Activated naive CD4-positive, alpha-beta T cell (primary cell): ENCODE data around the gene JARID2.

Experiments
- DNase-seq, 4 experiments: peaks; one replicate each; lab custom pipeline; 2025; lab: John Stamatoyannopoulos, UW

JARID2 gene

DNA sequence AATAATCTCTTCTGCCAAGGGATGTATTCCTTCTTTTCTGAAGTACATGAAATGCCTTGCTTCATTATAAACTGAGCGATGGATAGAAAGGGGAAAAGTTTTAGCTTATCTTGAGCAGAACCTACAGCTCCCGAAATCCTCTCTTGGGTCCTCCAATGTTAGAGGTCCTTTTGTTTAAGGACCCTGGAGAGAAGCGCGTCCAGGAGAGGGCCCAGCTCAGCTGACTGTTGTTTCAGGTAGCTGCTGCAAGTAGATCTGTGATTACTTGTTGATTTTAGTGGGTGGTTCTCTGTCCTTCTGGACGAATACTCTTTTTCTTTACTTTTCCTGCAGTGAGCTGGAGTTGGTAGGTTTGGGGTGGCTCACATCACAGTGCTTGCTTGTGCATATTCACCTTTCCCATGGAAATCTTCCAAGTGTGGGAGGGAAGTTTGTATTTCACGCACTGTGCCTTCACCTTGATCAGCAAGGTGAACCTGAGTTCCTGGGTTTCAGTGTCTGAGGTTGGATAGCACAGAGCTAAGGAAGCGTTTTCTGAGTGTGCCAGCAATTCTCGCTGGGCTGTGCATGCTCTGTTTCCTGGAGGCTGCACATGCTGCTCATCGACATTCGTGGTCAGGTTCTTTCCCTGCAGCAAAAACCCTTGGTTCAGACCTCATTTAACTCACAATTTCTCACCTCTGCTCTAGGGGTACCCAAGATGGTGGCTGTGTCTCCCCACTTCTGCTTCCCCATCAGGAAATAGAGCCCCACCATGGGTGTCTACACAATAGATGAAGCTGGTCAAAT, 176.3 kb downstream of the JARID2 start:
- DNase-seq: no peak

DNA sequence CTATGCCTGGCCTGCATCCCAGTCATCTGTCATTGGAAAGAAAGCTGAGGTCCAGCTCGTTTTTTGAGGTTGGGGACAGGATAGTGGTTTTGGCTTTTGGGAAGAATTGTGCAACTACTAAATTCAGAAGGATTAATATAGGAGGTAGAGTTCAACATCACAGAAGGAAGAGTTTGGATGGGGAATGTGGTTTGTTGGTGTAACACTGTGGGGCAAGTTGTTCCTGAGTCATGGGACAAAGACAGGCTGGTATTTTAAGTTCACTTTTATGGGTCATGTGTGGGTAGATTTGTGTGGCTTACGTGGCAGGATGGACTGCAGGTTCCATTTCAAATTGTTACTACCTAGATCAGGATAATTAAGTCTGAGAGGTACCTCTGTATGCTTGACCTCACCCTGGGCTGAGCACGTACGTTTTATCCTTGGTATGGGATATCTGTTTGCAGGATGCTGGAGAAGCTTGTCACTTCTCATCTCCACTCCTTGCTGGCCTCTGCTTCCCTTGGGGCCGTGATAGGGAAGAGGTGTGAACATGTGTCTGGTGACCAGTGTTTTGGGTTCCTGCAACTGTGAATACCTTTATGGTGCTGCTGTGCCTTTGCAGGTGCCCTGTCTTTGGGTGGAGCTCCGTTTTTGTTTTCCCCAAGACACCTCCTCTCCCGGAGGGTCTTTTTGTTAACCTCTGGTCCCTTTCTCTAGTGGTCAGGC, 177.6 kb downstream of the JARID2 start:
- DNase-seq: no peak

DNA sequence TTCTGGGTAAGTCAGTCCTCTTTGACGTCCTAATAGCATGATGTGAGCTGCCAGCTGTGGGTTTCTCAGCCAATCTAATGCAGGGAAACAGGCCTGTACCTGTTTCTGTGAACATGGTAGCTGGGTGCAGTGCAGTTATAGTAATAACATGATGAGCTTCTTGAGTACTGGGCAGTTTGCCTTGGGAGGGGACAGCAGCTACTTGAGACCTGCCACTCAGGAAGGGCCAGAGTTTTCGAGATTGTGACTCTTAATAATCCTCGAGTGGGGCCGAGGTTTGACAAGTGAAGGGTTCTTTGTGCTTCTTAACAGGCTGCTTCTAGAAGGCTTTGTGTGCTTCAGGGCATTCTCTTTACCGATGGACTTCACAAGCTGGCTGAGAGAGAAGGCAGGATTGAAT, 180.1 kb downstream of the JARID2 start:
- no peak for DNase-seq

DNA sequence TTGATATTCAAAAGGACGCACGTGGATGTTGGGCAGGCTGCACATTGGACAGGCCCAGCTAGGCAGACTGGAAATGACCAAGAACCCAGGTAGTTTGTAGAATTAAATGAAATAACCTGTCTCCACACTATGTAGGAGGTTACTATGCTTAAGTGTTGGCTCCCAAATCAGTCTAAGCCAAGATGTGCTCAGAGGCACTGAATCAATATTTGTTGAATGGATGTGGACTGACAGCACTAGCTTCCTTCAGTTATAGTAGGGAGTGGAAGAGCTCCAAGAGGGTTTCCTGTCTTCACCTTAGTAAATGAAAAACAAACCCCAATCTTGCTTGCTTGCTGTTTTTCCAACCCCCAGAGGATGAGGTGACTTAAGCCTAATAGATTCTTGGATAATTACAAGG, 180.5 kb downstream of the JARID2 start:
- no peak for DNase-seq

DNA sequence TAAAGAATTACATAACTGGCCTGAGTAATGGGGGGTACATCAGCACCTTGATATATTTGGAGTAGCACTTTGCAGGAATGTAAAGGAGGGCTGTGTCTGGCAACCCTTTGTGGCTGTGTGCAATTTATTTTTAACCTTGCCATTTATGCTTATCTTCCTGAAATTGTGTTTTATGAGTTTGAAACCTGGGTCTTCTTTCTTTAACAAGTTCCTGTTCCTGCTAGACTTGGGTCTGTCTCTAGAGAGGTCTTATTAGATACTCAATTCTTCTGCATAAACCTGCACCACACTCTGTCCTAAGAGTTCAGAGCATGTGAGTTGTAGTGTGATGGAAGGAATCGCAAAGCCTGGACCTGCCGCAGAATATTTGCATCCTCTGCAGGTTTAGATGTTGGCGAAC, 181.0 kb downstream of the JARID2 start:
- DNase-seq: no peak

DNA sequence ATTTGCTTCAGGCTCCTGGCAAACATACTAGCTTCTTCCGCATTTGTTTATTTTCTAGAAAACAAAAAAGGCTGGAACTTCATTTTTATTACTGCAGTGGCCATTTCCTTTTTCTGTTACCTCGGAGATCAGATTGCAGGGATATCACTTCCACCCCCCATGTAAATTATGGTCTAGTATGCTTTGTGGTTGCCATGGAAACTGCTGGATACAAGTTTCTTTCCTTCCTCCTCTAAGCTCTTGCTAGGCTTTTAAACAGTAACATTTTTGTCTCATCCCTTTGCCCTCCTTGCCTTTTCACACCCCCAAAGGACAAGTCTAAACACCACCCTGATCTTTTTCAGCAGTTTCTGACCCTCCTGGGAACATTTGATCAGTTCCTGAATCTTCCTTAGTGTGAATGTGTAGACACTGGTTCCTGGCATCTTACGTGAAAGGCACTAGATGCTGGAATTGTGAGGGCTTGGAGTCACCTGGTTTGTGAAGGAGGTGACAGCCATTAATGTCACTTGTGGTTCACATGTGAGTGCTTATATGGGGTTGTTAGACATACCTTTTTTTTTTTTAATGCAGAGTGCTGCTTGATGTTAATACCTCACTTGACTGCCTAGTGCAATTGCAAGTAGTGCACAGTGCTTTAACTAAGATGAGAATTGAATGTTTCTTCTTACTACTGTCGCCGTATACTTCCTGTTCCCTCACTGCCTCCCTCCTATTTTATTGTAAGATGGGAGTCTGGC, 181.6 kb downstream of the JARID2 start:
- DNase-seq: no peak

DNA sequence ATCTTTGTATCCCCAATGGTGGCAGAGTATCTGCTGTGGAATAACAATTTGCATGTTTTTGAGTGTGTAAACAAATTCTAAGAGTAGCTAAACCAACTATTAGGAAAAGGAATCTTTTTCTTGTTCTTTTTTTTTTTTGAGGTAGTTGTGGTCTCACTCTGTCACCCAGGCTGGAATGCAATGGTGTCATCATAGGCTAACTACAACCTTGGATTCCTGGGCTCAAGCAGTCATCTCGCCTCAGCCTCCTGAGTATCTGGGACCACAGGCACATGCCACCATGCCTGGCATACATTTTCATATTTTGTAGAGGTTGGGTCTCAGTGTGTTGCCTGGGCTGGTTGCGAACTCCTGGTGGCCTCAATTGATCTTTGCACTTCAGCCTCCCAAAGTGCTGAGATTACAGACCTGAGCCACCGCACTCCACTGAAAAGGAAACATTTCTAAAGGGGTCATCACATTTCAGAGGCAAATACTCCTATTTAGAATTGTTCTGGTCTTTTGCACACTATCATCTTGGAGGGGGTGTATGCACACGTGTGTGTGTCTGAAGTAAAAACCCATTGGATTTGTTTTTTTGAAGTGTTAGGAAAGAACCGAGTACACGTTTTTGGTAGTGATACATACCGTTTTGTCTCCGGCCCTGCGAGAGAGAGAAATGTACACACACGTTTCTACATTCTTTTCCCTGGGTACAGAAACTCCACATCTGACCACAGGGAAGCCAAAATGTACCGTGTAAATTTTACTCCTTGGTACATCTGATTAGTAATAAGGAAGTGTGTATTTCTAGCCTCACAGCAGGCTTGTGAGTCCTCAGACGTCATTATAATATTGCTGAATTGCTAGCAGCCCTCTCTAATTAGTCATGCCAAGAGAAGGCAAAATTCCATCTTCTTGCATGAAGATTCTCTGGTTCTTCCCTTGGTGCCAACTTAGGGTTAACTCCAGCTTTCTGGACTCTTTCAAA, 183.6 kb downstream of the JARID2 start:
- no peak for DNase-seq

DNA sequence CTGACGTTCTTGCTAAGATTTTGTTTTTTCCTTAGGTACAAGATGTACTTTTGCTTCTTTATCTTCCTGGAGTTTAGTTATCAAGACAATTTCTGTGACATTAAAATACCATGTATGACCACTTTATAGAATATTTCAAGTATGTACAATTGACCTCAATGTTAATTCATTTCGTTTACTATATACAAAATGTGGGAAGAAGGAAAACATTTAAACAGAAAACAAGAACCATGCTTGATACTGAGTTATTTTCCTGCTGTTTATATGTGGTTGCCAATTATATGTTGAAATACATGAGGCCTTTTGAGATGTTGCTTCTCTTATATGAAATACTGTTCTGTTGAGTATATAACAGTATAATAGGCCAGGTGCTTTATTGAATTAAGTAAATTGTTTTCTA, 184.3 kb downstream of the JARID2 start:
- no peak for DNase-seq

DNA sequence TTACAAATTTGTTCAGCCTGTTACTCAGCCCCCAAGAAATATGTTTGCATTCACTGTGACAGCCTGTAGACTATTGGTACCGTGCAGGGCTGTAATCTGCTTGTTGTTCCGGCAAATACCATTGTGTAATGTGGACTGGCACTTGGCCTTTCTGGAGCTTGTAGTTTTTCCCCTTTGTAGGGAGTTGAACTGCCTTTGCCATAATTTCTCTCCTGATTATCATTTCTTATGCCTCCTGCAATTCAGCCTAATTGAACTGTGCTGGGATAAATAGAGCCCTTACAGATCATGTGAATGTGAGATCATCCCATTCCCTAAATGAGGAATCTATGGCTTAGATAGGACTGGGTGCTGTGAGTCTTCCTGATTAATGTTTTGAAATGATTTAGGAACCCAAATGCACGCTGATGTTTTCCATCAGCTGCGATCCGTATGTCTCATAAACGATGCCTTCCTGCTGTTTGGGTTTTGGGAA, 185.1 kb downstream of the JARID2 start:
- DNase-seq: no peak

DNA sequence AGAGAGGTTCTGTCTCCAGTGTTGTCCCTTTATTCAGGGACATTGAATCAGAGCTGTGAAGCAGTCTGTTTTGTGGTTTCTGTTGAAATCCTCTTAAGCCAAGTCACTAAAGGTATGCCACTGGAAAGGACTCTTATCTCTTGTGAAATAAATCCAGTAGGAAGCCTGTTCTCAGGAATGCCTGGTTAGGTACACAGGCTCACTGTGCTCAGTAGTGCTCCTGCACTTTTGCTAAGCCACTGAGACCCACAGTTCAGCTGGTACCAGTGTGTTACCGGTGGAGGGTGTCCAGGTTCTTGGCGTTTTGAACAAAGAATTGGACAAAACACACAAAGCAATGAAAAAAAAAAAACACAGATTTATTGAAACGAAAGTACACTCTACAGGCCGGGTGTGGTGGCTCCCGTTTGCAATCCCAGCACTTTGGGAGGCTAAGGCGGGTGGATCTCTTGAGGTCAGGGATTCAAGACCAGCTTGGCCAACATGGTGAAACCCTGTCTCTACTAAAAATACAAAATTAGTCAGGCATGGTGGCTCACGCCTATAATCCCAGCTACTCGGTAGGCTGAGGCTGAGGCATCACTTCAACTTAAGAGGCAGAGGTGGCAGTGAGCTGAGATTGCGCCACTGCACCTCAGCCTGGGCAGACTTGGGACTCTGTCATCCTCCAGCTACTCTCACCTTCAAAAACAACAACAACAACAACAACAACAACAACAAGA, 186.1 kb downstream of the JARID2 start:
- no peak for DNase-seq

DNA sequence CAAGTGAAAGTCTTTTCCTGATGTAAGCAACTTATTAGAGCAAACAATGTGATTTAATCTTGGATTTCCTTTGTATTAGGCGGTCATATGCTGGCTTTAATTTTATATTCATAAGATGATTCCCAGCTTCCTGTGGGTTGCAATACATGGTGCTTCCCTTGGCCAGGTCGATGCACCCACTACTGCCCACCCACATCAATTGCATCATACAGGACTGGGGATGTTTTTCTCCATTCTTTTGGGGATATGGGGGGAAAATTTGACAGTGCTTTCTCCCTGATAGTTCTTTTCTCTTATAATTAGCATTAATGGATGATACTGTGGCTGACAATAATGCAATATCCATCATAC, 187.6 kb downstream of the JARID2 start:
- no peak for DNase-seq

DNA sequence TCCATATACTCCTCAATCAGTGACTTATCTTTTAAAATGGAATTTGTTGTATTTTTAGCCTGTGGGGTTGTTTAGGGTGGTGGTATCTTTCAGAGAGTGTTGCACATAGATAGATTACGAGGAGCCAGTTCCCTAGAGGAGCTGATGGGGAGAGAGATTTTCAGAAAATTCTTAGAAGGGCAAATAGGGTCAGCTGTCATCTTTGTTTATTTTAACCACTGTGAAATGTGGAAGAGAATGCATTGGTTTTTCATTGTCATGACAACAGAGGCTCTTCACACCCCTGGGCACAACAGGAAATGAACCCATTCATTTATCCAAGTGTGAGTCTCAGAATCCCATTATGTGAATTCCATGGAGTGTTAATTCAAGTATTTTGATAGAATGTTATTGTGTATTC, 188.4 kb downstream of the JARID2 start:
- no peak for DNase-seq

DNA sequence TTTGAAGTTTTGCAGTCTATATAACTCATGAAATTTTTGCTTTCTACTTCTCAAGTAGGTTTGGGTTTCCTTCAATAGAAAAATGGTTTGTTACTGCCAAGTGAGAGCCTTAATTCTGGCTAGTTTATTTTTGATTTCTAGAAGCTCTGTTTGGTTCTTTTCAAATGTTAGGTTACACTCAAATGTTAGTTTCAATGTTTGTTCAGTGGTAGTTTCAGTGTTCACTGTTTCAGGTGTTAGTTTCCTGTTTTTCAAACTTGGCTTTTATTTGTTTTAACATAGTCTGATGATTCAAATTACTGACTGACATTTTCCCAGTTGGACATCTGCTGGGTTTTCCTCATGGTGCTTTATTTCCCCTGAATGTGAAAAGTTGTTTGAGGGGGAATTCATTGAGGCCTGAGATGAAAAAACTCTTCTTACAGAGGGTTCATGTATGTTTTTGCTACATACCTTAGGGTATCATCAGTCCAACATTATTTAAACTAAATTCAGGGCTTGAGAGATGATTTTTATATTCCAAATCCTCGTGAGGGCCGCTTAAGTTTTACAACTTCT, 189.0 kb downstream of the JARID2 start:
- DNase-seq: no peak

DNA sequence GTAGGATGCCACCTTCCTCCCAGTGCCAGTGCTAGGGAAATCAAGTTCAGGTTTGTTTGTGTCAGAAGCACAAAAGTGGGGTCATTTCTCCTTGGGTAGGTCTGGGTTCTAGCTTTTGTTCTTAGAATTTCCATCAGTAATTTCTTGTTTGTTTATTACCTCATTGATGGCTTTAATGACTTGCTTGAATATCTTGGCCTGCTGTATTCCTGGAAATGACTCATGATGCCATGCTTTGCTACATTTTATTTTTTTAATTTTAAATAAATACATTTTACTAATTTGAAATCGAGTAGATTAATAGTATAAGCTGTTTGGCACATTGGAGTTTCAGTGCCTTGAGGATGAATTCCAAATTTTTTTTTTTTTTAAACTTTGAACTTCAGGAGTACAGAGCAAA, 189.6 kb downstream of the JARID2 start:
- DNase-seq: no peak

DNA sequence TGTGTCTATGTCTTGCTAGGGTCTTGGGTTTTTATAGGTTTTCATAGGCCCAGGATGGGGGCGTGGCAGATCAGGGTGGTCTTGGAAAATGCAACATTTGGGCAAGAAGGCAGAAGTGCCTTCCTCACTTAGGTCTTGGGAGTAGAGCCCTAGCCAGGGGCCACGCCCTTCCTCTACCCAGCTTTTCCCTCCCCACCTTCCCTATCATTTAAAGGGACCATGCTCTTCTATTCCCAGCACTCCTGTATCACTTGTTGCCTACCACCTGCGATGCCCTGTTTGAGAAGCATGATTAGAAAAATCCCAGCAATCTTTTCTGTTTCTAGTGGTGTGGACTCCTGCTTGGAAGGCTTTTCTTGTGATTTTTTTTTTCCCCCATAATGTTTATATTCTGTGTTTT, 190.6 kb downstream of the JARID2 start:
- no peak for DNase-seq

DNA sequence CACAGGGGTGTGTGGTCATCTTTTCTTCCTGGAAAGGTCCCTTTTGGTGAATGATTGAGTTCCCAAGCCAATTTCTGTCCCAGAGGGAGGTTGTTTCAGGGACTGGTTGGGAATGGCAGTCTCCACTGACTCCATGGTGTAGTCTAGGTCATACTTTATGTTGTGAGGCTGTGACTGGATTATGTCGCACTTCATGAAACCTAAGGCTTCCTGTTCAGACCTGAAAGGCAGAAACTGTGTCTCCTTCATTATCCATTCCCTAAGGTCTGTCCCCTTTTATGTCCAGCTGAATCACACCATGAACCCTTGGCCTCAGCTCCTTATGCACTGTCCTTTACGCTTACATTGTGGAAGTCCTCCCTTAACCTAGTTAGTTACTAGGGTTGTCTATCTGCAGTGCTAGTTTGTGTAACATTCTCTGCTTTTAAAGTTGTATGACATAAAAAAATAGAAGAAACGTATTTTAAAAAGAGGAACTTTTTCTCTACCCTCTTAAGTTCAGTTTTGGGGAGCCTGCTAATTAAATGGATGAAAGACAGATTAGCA, 191.3 kb downstream of the JARID2 start:
- no peak for DNase-seq

DNA sequence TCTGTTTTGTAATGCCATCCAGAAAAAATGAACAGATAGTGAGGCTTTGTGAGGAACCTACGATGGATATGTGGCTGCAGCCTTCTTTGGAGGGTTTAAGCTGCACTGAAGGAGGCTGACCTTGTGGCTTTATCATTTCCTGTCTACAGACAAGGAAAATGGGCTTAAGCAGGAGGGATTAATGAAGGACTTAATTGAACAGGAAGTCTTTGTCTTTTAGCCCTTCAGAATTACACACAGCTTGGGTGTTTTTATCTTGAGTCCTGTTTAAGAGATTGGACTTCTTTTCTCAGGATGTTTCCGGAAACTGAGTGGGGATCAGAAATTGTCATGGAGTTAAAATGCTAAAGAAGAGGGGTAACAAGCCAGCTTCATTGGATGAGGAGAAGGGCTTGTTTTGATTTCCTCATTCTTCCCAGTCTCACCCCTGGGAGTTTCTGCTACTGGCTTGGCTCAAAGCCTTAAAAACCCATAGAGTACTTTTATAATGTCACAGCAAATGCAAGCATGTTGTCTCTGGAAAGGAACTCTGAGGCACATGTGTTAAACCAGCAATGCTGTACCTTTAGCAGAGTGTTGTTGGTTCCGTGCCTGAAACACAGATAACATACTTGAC, 193.6 kb downstream of the JARID2 start:
- no peak for DNase-seq

DNA sequence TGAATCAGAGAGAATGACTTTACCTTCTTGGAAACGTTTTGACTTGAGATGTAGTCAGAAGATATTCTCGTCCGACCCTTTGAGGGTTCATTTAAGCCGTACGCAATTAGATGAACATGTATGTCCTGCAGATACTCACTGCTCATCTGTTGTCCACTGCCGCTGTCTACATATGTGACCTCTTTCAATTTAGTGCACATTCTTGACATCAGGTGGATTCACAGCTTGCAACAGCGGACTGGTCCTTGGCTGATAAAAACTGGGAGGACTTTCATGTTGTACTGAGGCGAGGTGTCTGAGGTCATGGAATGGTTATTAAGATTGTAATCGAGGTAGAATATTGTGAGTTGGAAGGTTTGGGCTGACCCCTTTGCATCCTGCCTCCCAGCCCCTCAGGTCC, 194.2 kb downstream of the JARID2 start:
- no peak for DNase-seq

DNA sequence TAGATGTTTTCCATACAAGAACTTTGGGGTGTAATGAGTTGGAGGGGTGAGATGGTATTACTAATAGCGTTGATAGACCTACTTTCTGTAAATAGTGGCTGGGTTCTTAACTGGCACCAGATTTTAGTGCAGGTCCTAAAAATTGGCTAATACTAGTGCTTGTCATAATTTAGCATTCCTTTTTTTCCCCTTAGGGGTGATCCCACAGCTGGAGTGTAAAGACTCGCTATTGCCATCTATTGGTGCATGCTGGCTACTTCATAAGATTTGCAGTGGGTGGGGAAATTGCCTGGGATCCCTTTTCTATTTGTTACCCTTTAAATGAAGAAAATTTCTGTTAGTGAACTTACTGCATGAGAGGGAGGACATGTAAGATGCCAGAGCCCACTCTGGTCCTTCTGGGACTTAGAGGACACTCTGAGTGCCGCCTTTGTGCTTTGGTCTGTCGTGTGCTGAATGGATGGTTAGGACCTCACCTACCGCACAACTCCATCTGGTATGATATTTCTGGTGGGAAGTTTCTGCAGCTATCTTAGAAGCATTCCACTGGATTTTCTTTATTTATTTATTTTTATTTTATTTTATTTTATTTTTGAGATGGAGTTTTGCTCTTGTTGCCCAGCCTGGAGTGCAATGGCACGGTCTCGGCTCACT, 195.5 kb downstream of the JARID2 start:
- DNase-seq: no peak

DNA sequence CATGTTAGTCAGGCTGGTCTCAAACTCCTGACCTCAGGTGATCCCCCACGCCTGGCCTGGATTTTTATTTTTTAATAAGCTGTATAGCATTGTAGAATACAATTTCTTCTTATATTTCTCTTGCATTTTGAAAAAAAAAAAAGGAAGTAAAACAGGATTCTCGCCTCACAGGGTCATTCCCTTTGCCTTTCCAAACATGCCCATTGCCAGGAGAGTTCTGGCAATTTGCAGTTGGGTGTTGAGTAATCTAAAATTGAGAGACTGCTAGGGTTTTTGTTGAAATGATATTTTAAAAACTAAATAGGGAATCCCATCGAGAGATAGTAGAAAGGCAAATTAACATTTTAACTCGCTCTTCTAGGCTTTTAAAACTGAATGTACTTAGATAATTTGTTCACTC, 196.1 kb downstream of the JARID2 start:
- no peak for DNase-seq
